Stimulated activated CD4-positive, alpha-beta T cell treated with anti-CD3 and anti-CD28 coated beads, Interleukin-15, amount 100 ng/mL, for 48 hours (primary cell): ENCODE measurements around the gene KRT35.

Experiments
- DNase-seq, 2 donors: peaks; one replicate each; pipeline ENCODE4 v3.0.0-alpha.2; 2020; ENCODE audit warnings: low read depth in 2 of 2

Gene KRT35

GRCh38 chr17:41511716-41512115, 30.8 kb upstream of the KRT35 start:
- DNase-seq = no peak

GRCh38 chr17:41511116-41511515, 30.2 kb upstream of the KRT35 start:
- no peak for DNase-seq

GRCh38 chr17:41510251-41511065, 29.5 kb upstream of the KRT35 start:
- DNase-seq = no peak

- no peak for DNase-seq
Measured at GRCh38 chr17:41507315-41507880, 26.4 kb upstream of the KRT35 start.

- no peak for DNase-seq
Measured at GRCh38 chr17:41505809-41506767, 25.1 kb upstream of the KRT35 start.

GRCh38 chr17:41505007-41505808, 24.3 kb upstream of the KRT35 start, which contains the start of gene KRT13:
KRT13 (minus strand) TSS chr17:41505612; CDS start chr17:41505550, 62 bp downstream.
- no peak for DNase-seq

- DNase-seq = no peak
Measured at GRCh38 chr17:41504246-41504977, 23.5 kb upstream of the KRT35 start.

- DNase-seq = no peak
Measured at GRCh38 chr17:41503202-41503601, 22.3 kb upstream of the KRT35 start.

- no peak for DNase-seq
Measured at GRCh38 chr17:41500131-41500911, 19.4 kb upstream of the KRT35 start.

- no peak for DNase-seq
Measured at GRCh38 chr17:41499714-41500113, 18.8 kb upstream of the KRT35 start.

GRCh38 chr17:41498276-41498675, 17.3 kb upstream of the KRT35 start:
- DNase-seq = no peak

GRCh38 chr17:41496803-41497484, 16.0 kb upstream of the KRT35 start:
- DNase-seq = peak; percentile 53 to 78

GRCh38 chr17:41494524-41494923, 13.6 kb upstream of the KRT35 start:
- DNase-seq = no peak

- no peak for DNase-seq
Measured at GRCh38 chr17:41492771-41493170, 11.8 kb upstream of the KRT35 start.

GRCh38 chr17:41492351-41492750, 11.4 kb upstream of the KRT35 start:
- DNase-seq = no peak

- DNase-seq = no peak
Measured at GRCh38 chr17:41491476-41491875, 10.5 kb upstream of the KRT35 start.

GRCh38 chr17:41490000-41490990, 9.3 kb upstream of the KRT35 start:
- DNase-seq = no peak

- no peak for DNase-seq
Measured at GRCh38 chr17:41489531-41489930, 8.6 kb upstream of the KRT35 start, which contains the start of gene KRT36. KRT36 (minus strand) TSS chr17:41489910; CDS start chr17:41489864, 46 bp downstream.
